Neural crest cell (in vitro differentiated cells): Measurements from ENCODE around the gene CNBP. TPM values are rescaled to one million over a fixed set of nuclear protein-coding genes. Genes with fewer than 3 reads are reported as not detected.
"Not testable (repeated sequence)": the region's sequence is repeated elsewhere in the genome, so short reads cannot be mapped to it uniquely, and the experiment has no call there.

Experiments
- DNase-seq: peaks from one replicate; pipeline ENCODE4 v3.0.0; 2021; ENCODE audit warnings: low read depth, mixed read lengths, low spot score
- H3K27ac Mint-ChIP-seq: one replicate; pipeline ENCODE4 v1.8.0; 2021; ENCODE audit warnings: mild to moderate bottlenecking, mixed read lengths; ENCODE audit not compliant: unreplicated experiment
- H3K27me3 Mint-ChIP-seq: 2 replicates; pipeline ENCODE4 v1.8.0; 2021; ENCODE audit warnings: low read depth, mild to moderate bottlenecking, mixed read lengths
- H3K36me3 Mint-ChIP-seq: 2 replicates; pipeline ENCODE4 v1.8.0; 2021; ENCODE audit warnings: low read depth, mild to moderate bottlenecking, mixed read lengths
- H3K4me1 Mint-ChIP-seq: 2 replicates; pipeline ENCODE4 v1.8.0; 2021; ENCODE audit warnings: mixed read lengths
- H3K4me3 Mint-ChIP-seq: one replicate; pipeline ENCODE4 v1.8.0; 2021; ENCODE audit warnings: mild to moderate bottlenecking, mixed read lengths
- H3K9me3 Mint-ChIP-seq: 2 replicates; pipeline ENCODE4 v1.8.0; 2021; ENCODE audit warnings: mixed read lengths
- total RNA-seq: library from RNA; stranded (reverse); gene quantifications from 2 replicates; pipeline ENCODE4 v1.2.1, GENCODE V29; 2021
- TF ChIP-seq, protein P1 (sequence below): fragments of 200-600 bp; sonication (generic); conservative IDR thresholded peaks from 2 replicates; pipeline ENCODE4 v1.5.0; 2021; ENCODE audit warnings: antibody characterized with exemption, mild to moderate bottlenecking

Gene CNBP
- total RNA-seq, 1 donor from 2014 or later: 319 TPM

GRCh38 chr3:129161860-129162271 lies 21.8 kb downstream of the CNBP start:
- Mint-ChIP-seq H3K27ac (peak overlapping the region; percentile 100), H3K4me1 (peaks cover 39% of the 10 kb centered on the region), H3K36me3 (peaks cover 2% of the 10 kb centered on the region), H3K9me3 (no peaks in the 10 kb centered on the region), H3K4me3 (peak overlapping the region; percentile 99), H3K27me3 (no peaks in the 10 kb centered on the region)
- no peak for DNase-seq
- TF ChIP-seq, protein P1, sequence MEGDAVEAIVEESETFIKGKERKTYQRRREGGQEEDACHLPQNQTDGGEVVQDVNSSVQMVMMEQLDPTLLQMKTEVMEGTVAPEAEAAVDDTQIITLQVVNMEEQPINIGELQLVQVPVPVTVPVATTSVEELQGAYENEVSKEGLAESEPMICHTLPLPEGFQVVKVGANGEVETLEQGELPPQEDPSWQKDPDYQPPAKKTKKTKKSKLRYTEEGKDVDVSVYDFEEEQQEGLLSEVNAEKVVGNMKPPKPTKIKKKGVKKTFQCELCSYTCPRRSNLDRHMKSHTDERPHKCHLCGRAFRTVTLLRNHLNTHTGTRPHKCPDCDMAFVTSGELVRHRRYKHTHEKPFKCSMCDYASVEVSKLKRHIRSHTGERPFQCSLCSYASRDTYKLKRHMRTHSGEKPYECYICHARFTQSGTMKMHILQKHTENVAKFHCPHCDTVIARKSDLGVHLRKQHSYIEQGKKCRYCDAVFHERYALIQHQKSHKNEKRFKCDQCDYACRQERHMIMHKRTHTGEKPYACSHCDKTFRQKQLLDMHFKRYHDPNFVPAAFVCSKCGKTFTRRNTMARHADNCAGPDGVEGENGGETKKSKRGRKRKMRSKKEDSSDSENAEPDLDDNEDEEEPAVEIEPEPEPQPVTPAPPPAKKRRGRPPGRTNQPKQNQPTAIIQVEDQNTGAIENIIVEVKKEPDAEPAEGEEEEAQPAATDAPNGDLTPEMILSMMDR: peak; percentile 12

- H3K9me3 Mint-ChIP-seq: no peaks in the 10 kb centered on the region
- peaks cover 39% of the 10 kb centered on the region for H3K4me1 Mint-ChIP-seq
- no peaks in the 10 kb centered on the region for H3K36me3 Mint-ChIP-seq
- no peaks in the 10 kb centered on the region for H3K27me3 Mint-ChIP-seq
- peak within 1 kb of the TSS; percentile 100 for H3K27ac Mint-ChIP-seq
- DNase-seq: peak; percentile 74
- H3K4me3 Mint-ChIP-seq: peak within 1 kb of the TSS; percentile 99
- TF ChIP-seq, protein P1: peak; percentile 84
These were observed 22.5 kb downstream of the CNBP start, which contains the start of gene ISY1 for GRCh38 chr3:129160891-129161859. Gene ISY1, minus strand, starts transcription at chr3:129161063. Its CDS starts 88 bp downstream, at chr3:129160975.

GRCh38 chr3:129144786-129145185 lies 38.9 kb downstream of the CNBP start:
- Mint-ChIP-seq H3K27ac (no peak overlapping the region), H3K9me3 (no peaks in the 10 kb centered on the region), H3K4me1 (no peaks in the 10 kb centered on the region), H3K4me3 (no peak overlapping the region), H3K27me3 (no peaks in the 10 kb centered on the region), H3K36me3 (no peaks in the 10 kb centered on the region)
- TF ChIP-seq, protein P1: no peak
- DNase-seq: no peak

DNA sequence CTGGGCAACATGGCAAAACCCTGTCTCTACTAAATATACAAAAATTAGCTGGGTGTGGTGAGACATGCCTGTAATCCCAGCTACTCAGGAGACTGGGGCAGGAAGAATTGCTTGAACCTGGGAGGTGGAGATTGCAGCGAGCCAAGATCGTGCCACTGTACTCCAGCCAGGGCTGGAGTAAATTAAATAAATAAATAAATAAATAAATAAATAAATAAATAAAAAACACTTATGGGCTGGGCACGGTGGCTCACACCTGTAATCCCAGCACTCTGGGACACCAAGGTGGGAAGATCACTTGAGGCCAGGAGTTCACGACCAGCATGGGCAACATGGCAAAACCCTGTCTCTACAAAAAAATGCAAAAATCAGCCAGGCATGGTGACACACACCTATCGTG lies 42.7 kb downstream of the CNBP start:
- H3K27me3 Mint-ChIP-seq, H3K27ac Mint-ChIP-seq, H3K4me1 Mint-ChIP-seq, DNase-seq, H3K36me3 Mint-ChIP-seq, H3K4me3 Mint-ChIP-seq, H3K9me3 Mint-ChIP-seq: not testable (repeated sequence)

GRCh38 chr3:129139911-129140310 lies 43.8 kb downstream of the CNBP start:
- TF ChIP-seq, protein P1: no peak
- DNase-seq: no peak
- no peaks in the 10 kb centered on the region for H3K36me3 Mint-ChIP-seq
- H3K27me3 Mint-ChIP-seq: no peaks in the 10 kb centered on the region
- H3K9me3 Mint-ChIP-seq: no peaks in the 10 kb centered on the region
- no peak overlapping the region for H3K27ac Mint-ChIP-seq
- no peak overlapping the region for H3K4me3 Mint-ChIP-seq
- no peaks in the 10 kb centered on the region for H3K4me1 Mint-ChIP-seq

DNA sequence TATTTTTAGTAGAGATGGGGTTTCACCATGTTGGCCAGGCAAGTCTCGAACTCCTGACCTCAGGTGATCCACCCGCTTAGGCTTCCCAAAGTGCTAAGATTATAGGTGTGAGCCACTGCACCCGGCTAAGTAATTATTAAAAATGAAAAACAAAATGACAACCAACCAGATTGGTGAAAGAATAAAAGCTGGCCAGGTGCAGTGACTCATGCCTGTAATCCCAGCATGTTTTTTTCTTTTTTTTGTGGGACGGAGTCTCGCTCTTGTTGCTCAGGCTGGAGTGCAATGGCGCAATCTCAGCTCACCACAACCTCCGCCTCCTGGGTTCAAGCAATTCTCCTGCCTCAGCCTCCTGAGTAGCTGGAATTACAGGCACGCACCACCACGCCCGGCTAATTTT lies 47.4 kb downstream of the CNBP start:
- not testable (repeated sequence) for H3K36me3 Mint-ChIP-seq, H3K9me3 Mint-ChIP-seq, H3K4me1 Mint-ChIP-seq, H3K27ac Mint-ChIP-seq, H3K27me3 Mint-ChIP-seq, DNase-seq, H3K4me3 Mint-ChIP-seq
